Gastrocnemius medialis (tissue), 4 donors: ENCODE measurements around the gene NPAS2. TPM values are rescaled to one million over a fixed set of nuclear protein-coding genes. Genes with fewer than 3 reads are reported as not detected.
A peak's percentile ranks its signal among the peaks of the same experiment; 100 is the strongest.

ENCODE experiments used
- ATAC-seq, 2 donors: fragments of 150-250 bp; one replicate each; pipeline ENCODE4 v1.9.1; 2016
- DNase-seq, 2 donors: peaks; one replicate each; pipeline ENCODE4 v3.0.0-alpha.2; 2019
- H3K27ac ChIP-seq, 4 donors: fragments of 200-600 bp; sonication (generic); 1 replicate in 1 of 4; 2 replicates in 3 of 4; pipeline ENCODE4 v1.5.1; 2016 to 2018; ENCODE audit warnings: mild to moderate bottlenecking in 2 of 4, moderate library complexity in 1 of 4
- H3K27me3 ChIP-seq, 3 donors: fragments of 200-600 bp; sonication (generic) in 2 of 3; 1 replicate in 1 of 3; 2 replicates in 2 of 3; pipeline versions ENCODE4 v1.5.1 to v1.6.0; 2016 to 2019; ENCODE audit warnings: mild to moderate bottlenecking in 1 of 3, moderate library complexity in 1 of 3
- H3K36me3 ChIP-seq, 2 donors: fragments of 200-600 bp; sonication (generic) in 1 of 2; one replicate each; pipeline ENCODE4 v1.5.1; 2017 to 2018
- H3K4me1 ChIP-seq, 2 donors: fragments of 200-600 bp; sonication (generic) in 1 of 2; one replicate each; pipeline ENCODE4 v1.5.1; 2016 to 2017; ENCODE audit warnings: mild to moderate bottlenecking in 2 of 2
- H3K4me3 ChIP-seq, 4 donors: fragments of 200-600 bp; sonication (generic) in 3 of 4; 1 replicate in 1 of 4; 2 replicates in 3 of 4; pipeline ENCODE4 v1.5.1; 2016 to 2019; ENCODE audit warnings: mild to moderate bottlenecking in 2 of 4
- H3K9me3 ChIP-seq, 3 donors: fragments of 200-600 bp; sonication (generic) in 2 of 3; 1 replicate in 1 of 3; 2 replicates in 2 of 3; pipeline ENCODE4 v1.5.1; 2016 to 2019
- POLR2A ChIP-seq, 2 donors: fragments of 450-650 bp; IDR thresholded peaks; one replicate each; pipeline ENCODE4 v1.6.1; 2017; ENCODE audit warnings: antibody characterized with exemption in 2 of 2, mild to moderate bottlenecking in 2 of 2, moderate library complexity in 2 of 2
- in situ Hi-C, 4 donors: fragments of 200-750 bp; cut with MboI; loops; one replicate each; pipeline versions ENCODE4 v1.15.0 to v1.8.0; 2017; ENCODE audit warnings: low sequenced_read_pairs in 4 of 4
- intact Hi-C: fragments of 100-400 bp; cut with DNase I; formaldehyde crosslinking; loops from one replicate; pipeline ENCODE4 v1.15.1; 2023; ENCODE audit warnings: low total_unique reads
- total RNA-seq, 4 donors: library from RNA; depleted of rRNA; stranded (reverse); fragments of >200 nt; gene quantifications; one replicate each; pipeline versions ENCODE4 v1.1.0 to v1.2.3, GENCODE V29; 2016
- TF ChIP-seq, protein P1 (sequence below), 5 experiments: fragments of 450-650 bp in 3 of 5; fragments of 200-600 bp in 2 of 5; sonication (generic) in 2 of 5; IDR thresholded peaks in 4 of 5; conservative IDR thresholded peaks in 1 of 5; 1 replicate in 4 of 5; 2 replicates in 1 of 5; pipeline ENCODE4 v1.5.1; 2016 to 2019; ENCODE audit warnings: antibody characterized with exemption in 5 of 5, mild to moderate bottlenecking in 3 of 5, moderate library complexity in 3 of 5

NPAS2 gene
- total RNA-seq, 4 donors from 2014 or later: 11.4 to 48.2 (median 36.6) TPM

DNA sequence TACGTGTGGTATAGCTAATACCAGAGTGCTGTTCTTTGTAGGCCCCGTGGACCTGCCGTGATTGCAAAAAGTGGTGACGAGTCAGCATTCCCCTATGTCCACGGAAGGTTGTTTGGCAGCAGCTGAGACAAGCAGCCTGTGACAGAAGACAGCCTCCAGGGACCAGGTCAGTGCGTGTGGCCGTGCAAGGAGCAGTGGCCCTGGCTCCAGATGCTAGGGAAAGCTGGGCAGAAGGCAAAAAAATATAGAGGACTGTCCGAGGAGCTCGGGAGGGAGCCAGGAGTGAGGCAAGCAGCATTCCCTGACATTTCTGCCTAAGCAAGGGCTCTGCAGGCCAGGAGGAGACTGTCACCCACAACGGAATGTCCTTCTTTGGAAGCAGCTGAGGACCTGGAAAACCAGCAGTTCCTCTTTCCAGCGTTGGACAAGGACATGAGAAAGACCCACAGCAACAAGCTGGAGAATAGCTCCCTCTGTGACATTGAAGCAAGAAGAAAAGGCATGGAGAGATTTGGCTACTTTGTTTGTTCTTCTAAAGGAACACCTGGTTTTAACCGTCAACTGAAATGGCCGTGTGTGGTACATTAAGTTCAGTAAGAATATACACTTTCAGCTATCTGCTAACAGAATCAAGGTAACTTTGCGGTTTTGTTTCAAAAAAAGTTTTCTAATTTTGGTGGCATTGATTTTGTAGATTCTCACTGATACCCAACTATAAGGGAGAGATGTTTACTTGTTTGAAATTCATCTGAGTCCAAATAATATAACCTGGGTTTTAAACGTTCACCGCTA, 58.3 kb downstream of the NPAS2 start:
- no peaks in the 10 kb centered on the region for H3K27me3 ChIP-seq
- peak overlapping the region; percentile 30 to 67 (median 59) for H3K27ac ChIP-seq
- intact Hi-C loops (no loop called here), in situ Hi-C loops (no loop called here)
- H3K36me3 ChIP-seq: no peaks in the 10 kb centered on the region
- H3K4me3 ChIP-seq: no peak overlapping the region
- H3K4me1 ChIP-seq: peaks cover 13% of the 10 kb centered on the region in 2 donors
- ATAC-seq: peak; percentile 76 to 78
- TF ChIP-seq, protein P1, sequence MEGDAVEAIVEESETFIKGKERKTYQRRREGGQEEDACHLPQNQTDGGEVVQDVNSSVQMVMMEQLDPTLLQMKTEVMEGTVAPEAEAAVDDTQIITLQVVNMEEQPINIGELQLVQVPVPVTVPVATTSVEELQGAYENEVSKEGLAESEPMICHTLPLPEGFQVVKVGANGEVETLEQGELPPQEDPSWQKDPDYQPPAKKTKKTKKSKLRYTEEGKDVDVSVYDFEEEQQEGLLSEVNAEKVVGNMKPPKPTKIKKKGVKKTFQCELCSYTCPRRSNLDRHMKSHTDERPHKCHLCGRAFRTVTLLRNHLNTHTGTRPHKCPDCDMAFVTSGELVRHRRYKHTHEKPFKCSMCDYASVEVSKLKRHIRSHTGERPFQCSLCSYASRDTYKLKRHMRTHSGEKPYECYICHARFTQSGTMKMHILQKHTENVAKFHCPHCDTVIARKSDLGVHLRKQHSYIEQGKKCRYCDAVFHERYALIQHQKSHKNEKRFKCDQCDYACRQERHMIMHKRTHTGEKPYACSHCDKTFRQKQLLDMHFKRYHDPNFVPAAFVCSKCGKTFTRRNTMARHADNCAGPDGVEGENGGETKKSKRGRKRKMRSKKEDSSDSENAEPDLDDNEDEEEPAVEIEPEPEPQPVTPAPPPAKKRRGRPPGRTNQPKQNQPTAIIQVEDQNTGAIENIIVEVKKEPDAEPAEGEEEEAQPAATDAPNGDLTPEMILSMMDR (IDR thresholded peaks at IDR 0.05 in 4 of 5, conservative IDR thresholded peaks at IDR 0.05 in 1 of 5): no peak
- TF ChIP-seq POLR2A (IDR thresholded peaks at IDR 0.05): no peak
- H3K9me3 ChIP-seq: no peaks in the 10 kb centered on the region
- peak; percentile 30 to 44 for DNase-seq

DNA sequence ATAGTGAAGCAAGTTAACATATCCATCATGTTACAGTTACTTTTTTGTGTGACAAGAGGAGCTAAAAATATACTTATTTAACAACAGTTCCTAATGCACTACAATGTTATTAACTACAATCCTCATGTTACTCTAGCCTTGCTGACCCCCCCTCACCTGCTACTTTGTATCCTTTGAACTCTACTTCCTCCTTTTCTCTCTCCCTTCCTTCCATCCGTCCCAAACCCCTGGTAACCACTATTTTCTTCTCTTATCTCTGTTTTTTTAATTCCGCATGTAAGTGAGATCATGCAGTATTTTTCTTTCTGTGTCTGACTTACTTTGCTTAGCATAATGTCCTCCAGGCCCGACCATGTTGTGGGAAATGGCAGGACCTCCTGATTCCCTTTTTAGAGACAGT, 59.4 kb downstream of the NPAS2 start:
- Histone ChIP-seq H3K36me3 (no peaks in the 10 kb centered on the region), H3K27ac (no peak overlapping the region), H3K27me3 (no peaks in the 10 kb centered on the region), H3K4me1 (peaks cover 13 to 18% of the 10 kb centered on the region in 2 donors), H3K9me3 (no peaks in the 10 kb centered on the region), H3K4me3 (no peak overlapping the region)
- no peak for TF ChIP-seq POLR2A (IDR thresholded peaks at IDR 0.05)
- TF ChIP-seq, protein P1 (IDR thresholded peaks at IDR 0.05 in 4 of 5, conservative IDR thresholded peaks at IDR 0.05 in 1 of 5): no peak
- DNase-seq (no peak), ATAC-seq (no peak)
- in situ Hi-C loops: no loop called here
- intact Hi-C loops: no loop called here

DNA sequence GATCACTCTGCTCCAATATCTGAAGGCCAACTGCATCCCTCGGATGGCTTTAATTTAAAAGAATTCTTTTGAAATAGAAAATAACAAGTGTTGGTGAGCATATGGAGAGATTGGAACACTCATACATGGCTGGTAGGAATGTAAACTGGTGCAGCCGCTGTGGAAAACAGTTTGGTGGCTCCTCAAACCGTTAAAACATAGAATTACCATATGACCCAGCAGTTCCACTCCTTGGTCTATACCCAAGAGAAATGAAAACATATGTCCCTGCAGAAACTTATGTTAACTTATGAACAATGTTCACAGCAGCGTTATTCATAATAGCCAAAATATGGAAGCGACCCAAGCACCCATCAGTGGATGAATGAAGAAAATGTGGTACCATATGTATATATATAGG, 60.1 kb downstream of the NPAS2 start:
- DNase-seq: no peak
- H3K36me3 ChIP-seq: no peaks in the 10 kb centered on the region
- no peak overlapping the region for H3K4me3 ChIP-seq
- H3K27me3 ChIP-seq: no peaks in the 10 kb centered on the region
- no peak for TF ChIP-seq POLR2A (IDR thresholded peaks at IDR 0.05)
- TF ChIP-seq, protein P1 (IDR thresholded peaks at IDR 0.05 in 4 of 5, conservative IDR thresholded peaks at IDR 0.05 in 1 of 5): no peak
- no peaks in the 10 kb centered on the region for H3K9me3 ChIP-seq
- intact Hi-C loops: no loop called here
- no peak for ATAC-seq
- H3K27ac ChIP-seq: no peak overlapping the region
- in situ Hi-C loops: no loop called here
- peaks cover 13 to 20% of the 10 kb centered on the region in 2 donors for H3K4me1 ChIP-seq

DNA sequence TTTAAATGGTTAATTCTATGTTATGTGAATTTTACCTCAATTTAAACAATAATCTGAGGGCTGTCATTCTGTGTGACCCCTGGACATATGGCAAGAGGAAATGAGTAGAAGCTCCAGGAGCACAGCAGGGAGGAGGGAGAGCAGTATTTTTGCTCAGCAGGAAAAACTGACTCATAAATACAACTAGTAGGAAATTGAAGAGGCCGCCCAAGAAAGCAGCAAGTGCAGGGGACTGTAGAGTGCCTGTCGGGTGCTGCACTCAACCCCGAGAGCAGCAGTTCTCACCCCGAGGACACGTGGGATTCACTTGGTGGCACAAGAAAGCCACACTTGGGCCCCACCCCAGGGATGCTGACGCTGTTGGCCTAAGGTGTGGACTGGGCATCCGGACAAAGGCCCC, 60.8 kb downstream of the NPAS2 start:
- H3K36me3 ChIP-seq: no peaks in the 10 kb centered on the region
- H3K4me1 ChIP-seq: peaks cover 19 to 26% of the 10 kb centered on the region in 2 donors
- ATAC-seq (no peak), DNase-seq (no peak)
- H3K27ac ChIP-seq: no peak overlapping the region
- in situ Hi-C loops (no loop called here), intact Hi-C loops (no loop called here)
- no peaks in the 10 kb centered on the region for H3K27me3 ChIP-seq
- H3K4me3 ChIP-seq: no peak overlapping the region
- H3K9me3 ChIP-seq: no peaks in the 10 kb centered on the region
- no peak for TF ChIP-seq POLR2A (IDR thresholded peaks at IDR 0.05)
- TF ChIP-seq, protein P1 (IDR thresholded peaks at IDR 0.05 in 4 of 5, conservative IDR thresholded peaks at IDR 0.05 in 1 of 5): no peak
